ENCODE results near the gene OBP2A. TPM values are rescaled to one million over a fixed set of nuclear protein-coding genes. Genes with fewer than 3 reads are reported as not detected.

Gene OBP2A
- total and polyA plus RNA-seq, 2 donors (not counting 1 experiment from before 2014, with no cell fraction given) = not detected

DNA sequence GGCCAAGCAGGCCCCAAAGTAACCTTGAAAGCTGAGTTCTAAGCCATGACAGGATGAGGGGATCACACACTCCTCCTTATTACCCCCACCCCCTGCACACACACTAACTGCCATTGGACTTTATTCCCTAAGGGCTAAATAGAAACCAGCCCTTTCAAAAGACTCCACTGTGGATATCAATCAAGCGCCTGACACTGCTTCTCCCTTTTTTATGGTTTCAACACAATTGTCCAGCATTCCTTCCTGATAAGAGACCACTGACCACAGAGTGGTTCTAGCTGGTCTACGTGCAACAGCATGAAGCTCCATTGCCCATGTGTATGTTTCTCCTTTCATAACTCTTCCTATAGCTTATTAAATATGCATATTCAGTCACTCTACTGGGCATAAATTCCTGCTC is 50.3 kb downstream of the OBP2A start:
- TF ChIP-seq EZH2 (IDR thresholded peaks at IDR 0.05; ENCODE audit: low read length, missing control alignments) = no peak
- TF ChIP-seq, protein P1, sequence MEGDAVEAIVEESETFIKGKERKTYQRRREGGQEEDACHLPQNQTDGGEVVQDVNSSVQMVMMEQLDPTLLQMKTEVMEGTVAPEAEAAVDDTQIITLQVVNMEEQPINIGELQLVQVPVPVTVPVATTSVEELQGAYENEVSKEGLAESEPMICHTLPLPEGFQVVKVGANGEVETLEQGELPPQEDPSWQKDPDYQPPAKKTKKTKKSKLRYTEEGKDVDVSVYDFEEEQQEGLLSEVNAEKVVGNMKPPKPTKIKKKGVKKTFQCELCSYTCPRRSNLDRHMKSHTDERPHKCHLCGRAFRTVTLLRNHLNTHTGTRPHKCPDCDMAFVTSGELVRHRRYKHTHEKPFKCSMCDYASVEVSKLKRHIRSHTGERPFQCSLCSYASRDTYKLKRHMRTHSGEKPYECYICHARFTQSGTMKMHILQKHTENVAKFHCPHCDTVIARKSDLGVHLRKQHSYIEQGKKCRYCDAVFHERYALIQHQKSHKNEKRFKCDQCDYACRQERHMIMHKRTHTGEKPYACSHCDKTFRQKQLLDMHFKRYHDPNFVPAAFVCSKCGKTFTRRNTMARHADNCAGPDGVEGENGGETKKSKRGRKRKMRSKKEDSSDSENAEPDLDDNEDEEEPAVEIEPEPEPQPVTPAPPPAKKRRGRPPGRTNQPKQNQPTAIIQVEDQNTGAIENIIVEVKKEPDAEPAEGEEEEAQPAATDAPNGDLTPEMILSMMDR (conservative IDR thresholded peaks at IDR 0.05 in 1 of 2, IDR thresholded peaks at IDR 0.05 in 1 of 2; ENCODE audit: low read depth in 1 of 2, low read length in 2 of 2) = no peak
- no peaks in the 10 kb centered on the region for H4K20me1 ChIP-seq (ENCODE audit: control insufficient read depth, extremely low read depth, insufficient read depth, low read length)
- no peaks in the 10 kb centered on the region for H3K27me3 ChIP-seq (ENCODE audit: control insufficient read depth, insufficient read depth, low read length)
- no peaks in the 10 kb centered on the region for H3K9me3 ChIP-seq (ENCODE audit: control insufficient read depth, insufficient read depth, low read depth, low read length)
- no peaks in the 10 kb centered on the region for H3K36me3 ChIP-seq (ENCODE audit: control insufficient read depth, insufficient read depth, low read length)
- DNase-seq (ENCODE audit: low read depth in 2 of 2) = no peak
- H3K4me1 ChIP-seq (ENCODE audit: control insufficient read depth, extremely low read depth, insufficient read depth, low read length) = no peaks in the 10 kb centered on the region
- no peaks in the 10 kb centered on the region for H3K79me2 ChIP-seq (ENCODE audit: control insufficient read depth, insufficient read depth, low read length)
- no peak overlapping the region for H2AFZ ChIP-seq (ENCODE audit: low read length)
- no peak overlapping the region for H3K4me3 ChIP-seq (replicated peaks in 1 of 4; ENCODE audit: control extremely low read depth in 1 of 4, insufficient read depth in 1 of 4, low read depth in 3 of 4, low read length in 4 of 4)
- H3K27ac ChIP-seq (ENCODE audit: insufficient read depth, low read length) = no peak overlapping the region
- no peak overlapping the region for H3K9ac ChIP-seq (ENCODE audit: insufficient read depth, low read length)
- H3K4me2 ChIP-seq (ENCODE audit: extremely low read depth, insufficient read depth, low read length) = no peak overlapping the region

Other genes starting within 250 kb of the OBP2A start
- gene PPP1R26, start 66.3 kb upstream of the OBP2A start, total RNA-seq = 8.7 and 8.9 TPM in 2 replicates
- 1.7 and 2.9 TPM in 2 replicates for gene PPP1R26, start 66.3 kb upstream of the OBP2A start, polyA plus RNA-seq
- 10.4 and 11.6 TPM in 2 replicates for gene MRPS2, start 45.4 kb upstream of the OBP2A start, total RNA-seq
- 43.6 and 73.1 TPM in 2 replicates for gene MRPS2, start 45.4 kb upstream of the OBP2A start, polyA plus RNA-seq
- gene LCN1, start 24.7 kb upstream of the OBP2A start, total RNA-seq = not detected in 2 replicates
- gene LCN1, start 24.7 kb upstream of the OBP2A start, polyA plus RNA-seq = not detected in 2 replicates
- gene PAEP, start 15.6 kb downstream of the OBP2A start, total RNA-seq = not detected in 2 replicates
- gene PAEP, start 15.6 kb downstream of the OBP2A start, polyA plus RNA-seq = not detected in 2 replicates
- not detected in 2 replicates for gene GLT6D1, start 93.4 kb downstream of the OBP2A start, total RNA-seq
- not detected in 2 replicates for gene GLT6D1, start 93.4 kb downstream of the OBP2A start, polyA plus RNA-seq
- not detected in 2 replicates for gene LCN9, start 117.2 kb downstream of the OBP2A start, total RNA-seq
- not detected in 2 replicates for gene LCN9, start 117.2 kb downstream of the OBP2A start, polyA plus RNA-seq
- not detected in 2 replicates for gene SOHLH1, start 153.4 kb downstream of the OBP2A start, total RNA-seq
- not detected in 2 replicates for gene SOHLH1, start 153.4 kb downstream of the OBP2A start, polyA plus RNA-seq
- not detected in 2 replicates for gene KCNT1, start 156.1 kb downstream of the OBP2A start, total RNA-seq
- gene KCNT1, start 156.1 kb downstream of the OBP2A start, polyA plus RNA-seq = not detected in 2 replicates

Measured in fibroblast of lung (primary cell).